ENCODE data around the gene SPDYE16.
"Not testable (repeated sequence)": the region's sequence is repeated elsewhere in the genome, so short reads cannot be mapped to it uniquely, and the experiment has no call there.

DNA sequence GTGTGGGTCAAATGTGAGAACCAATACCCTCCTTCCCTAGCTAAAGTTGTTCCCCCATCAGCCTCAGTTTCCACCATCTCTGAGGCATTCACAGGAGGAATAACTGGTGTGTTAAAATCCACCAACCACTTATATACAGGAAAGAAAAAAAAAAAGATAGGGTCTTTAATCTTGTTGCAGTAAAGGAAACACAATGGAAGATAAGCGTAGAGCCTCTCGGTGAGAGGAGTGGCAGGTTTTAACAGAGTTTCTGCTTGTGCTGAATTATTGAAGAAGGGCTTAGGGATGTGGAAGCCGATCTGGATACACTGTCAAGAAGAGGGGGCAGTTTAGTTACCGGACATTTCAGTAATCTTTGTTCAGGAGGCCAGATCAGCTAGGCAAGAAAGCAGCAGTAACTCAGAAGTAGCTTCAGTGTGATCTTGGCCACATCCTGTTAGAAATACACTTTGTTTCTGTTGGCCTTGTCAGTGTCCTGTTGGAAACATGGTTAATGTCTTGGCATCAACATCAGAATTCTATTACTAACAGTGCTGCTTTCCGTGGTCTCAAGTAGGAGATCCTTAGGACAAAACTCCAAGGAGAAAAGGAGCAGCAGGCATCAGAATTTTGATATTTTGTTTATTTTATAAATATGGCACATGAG lies 40.7 kb upstream of the SPDYE16 start:
- not testable (repeated sequence) for TF ChIP-seq CTCF (conservative IDR thresholded peaks at IDR 0.05 in 1 of 2, IDR thresholded peaks at IDR 0.05 in 1 of 2; ENCODE audit: extremely low read depth in 1 of 2, insufficient read depth in 1 of 2, low read depth in 1 of 2, low read length in 2 of 2); EZH2 (IDR thresholded peaks at IDR 0.05; ENCODE audit: borderline replicate concordance, low read length)
